HCT116 (cell line): Measurements from ENCODE around the gene TMOD3. TPM values are rescaled to one million over a fixed set of nuclear protein-coding genes. Genes with fewer than 3 reads are reported as not detected.

Source experiments
- ATAC-seq: fragments of 200-7000 bp; cut with Tn5 transposase; 2 replicates; pipeline ENCODE4 v1.9.1; 2020; ENCODE audit warnings: mild to moderate bottlenecking, moderate library complexity
- BruUV-seq: library from RNA; stranded (reverse); fragments of 400-500 nt; replicated peaks from 2 replicates; lab custom pipeline; 2021; lab: Mats Ljungman, UMichigan
- CTCF ChIA-PET: fragments of 300-600 bp; sonication (Branson Sonifier 250); formaldehyde crosslinking; loops from one replicate; lab custom pipeline; 2021; ENCODE audit warnings: antibody characterized with exemption; lab: Charles Lee
- POLR2A ChIA-PET: fragments of 300-600, 350-600 bp; sonication (Branson Sonifier 250); formaldehyde crosslinking; loops from one replicate; lab custom pipeline; 2021; ENCODE audit warnings: antibody characterized with exemption; lab: Charles Lee
- RAD21 ChIA-PET, 2 experiments: fragments of 300-600 bp; sonication (Branson Sonifier 250); formaldehyde crosslinking; loops; one replicate each; lab custom pipeline; 2023; ENCODE audit warnings: low total read pairs in 2 of 2; ENCODE audit not compliant: uncharacterized antibody in 2 of 2, unreplicated experiment in 2 of 2, low non-redundant PET in 1 of 2; lab: Charles Lee
- DNase-seq: peaks from one replicate; pipeline ENCODE4 v3.0.0-alpha.2; 2010; ENCODE audit warnings: low read depth, low spot score
- H2AFZ ChIP-seq: fragments of 200-600 bp; shearing (Covaris generic), sonication (generic); 2 replicates; pipeline ENCODE4 v1.6.1; 2017; ENCODE audit warnings: low read depth, mixed run types, mixed read lengths, antibody characterized with exemption, low read length; ENCODE audit not compliant: poor library complexity, severe bottlenecking
- H3K27ac ChIP-seq: 2 replicates; pipeline ENCODE4 v1.5.1; 2012; ENCODE audit warnings: low read depth, low read length
- H3K27me3 ChIP-seq: fragments of 200-600 bp; sonication (generic); 2 replicates; pipeline ENCODE4 v1.6.1; 2016; ENCODE audit warnings: mixed run types, low read length, mixed read lengths; ENCODE audit not compliant: insufficient read depth
- H3K36me3 ChIP-seq, 2 experiments: fragments of 200-500 bp in 1 of 2; fragments of 200-600 bp in 1 of 2; sonication (Bioruptor generic) in 1 of 2; sonication (generic) in 1 of 2; 2 replicates each; pipeline versions ENCODE4 v1.5.1 to v1.6.1; 2014 to 2016; ENCODE audit warnings: low read length in 2 of 2, inconsistent platforms in 1 of 2, mixed read lengths in 1 of 2, mixed run types in 1 of 2; ENCODE audit not compliant: insufficient read depth in 2 of 2, control insufficient read depth in 1 of 2
- H3K4me1 ChIP-seq, 2 experiments: fragments of 200-600 bp in 1 of 2; sonication (generic) in 1 of 2; 2 replicates each; pipeline versions ENCODE4 v1.5.1 to v1.6.1; 2012 to 2017; ENCODE audit warnings: low read length in 2 of 2, inconsistent platforms in 1 of 2, mild to moderate bottlenecking in 1 of 2, mixed read lengths in 1 of 2, mixed run types in 1 of 2, moderate library complexity in 1 of 2; ENCODE audit not compliant: insufficient read depth in 2 of 2, control insufficient read depth in 1 of 2
- H3K4me2 ChIP-seq: fragments of 200-600 bp; sonication (generic); 2 replicates; pipeline ENCODE4 v1.6.1; 2017; ENCODE audit warnings: mixed run types, low read length, mixed read lengths
- H3K4me3 ChIP-seq, 2 experiments: fragments of 200-600 bp in 1 of 2; sonication (generic) in 1 of 2; replicated peaks in 1 of 2; 2 replicates each; pipeline ENCODE4 v1.5.1; 2011 to 2016; ENCODE audit warnings: low read length in 2 of 2, control low read depth in 1 of 2, low read depth in 1 of 2, mild to moderate bottlenecking in 1 of 2, mixed read lengths in 1 of 2, mixed run types in 1 of 2
- H3K79me2 ChIP-seq: fragments of 200-600 bp; sonication (generic); 2 replicates; pipeline ENCODE4 v1.6.1; 2017; ENCODE audit warnings: mild to moderate bottlenecking, mixed run types, low read length, moderate library complexity, mixed read lengths; ENCODE audit not compliant: insufficient read depth
- H3K9ac ChIP-seq: fragments of 200-600 bp; sonication (generic); 2 replicates; pipeline ENCODE4 v1.6.1; 2016; ENCODE audit warnings: low read length, mixed read lengths
- H3K9me2 ChIP-seq: fragments of 200-600 bp; sonication (generic), shearing (Covaris generic); 2 replicates; pipeline ENCODE4 v1.6.1; 2017; ENCODE audit warnings: mixed run types, mild to moderate bottlenecking, moderate library complexity; ENCODE audit not compliant: insufficient read depth
- H3K9me3 ChIP-seq, 2 experiments: fragments of 200-500 bp in 1 of 2; fragments of 200-600 bp in 1 of 2; sonication (Bioruptor generic) in 1 of 2; sonication (generic) in 1 of 2; 2 replicates each; pipeline ENCODE4 v1.6.1; 2014 to 2017; ENCODE audit warnings: low read length in 2 of 2, mixed read lengths in 2 of 2, inconsistent platforms in 1 of 2, low read depth in 1 of 2, mild to moderate bottlenecking in 1 of 2, mixed run types in 1 of 2, moderate library complexity in 1 of 2; ENCODE audit not compliant: control insufficient read depth in 1 of 2, insufficient read depth in 1 of 2
- H4K20me1 ChIP-seq: fragments of 200-600 bp; sonication (generic), shearing (Covaris generic); 2 replicates; pipeline ENCODE4 v1.6.1; 2017; ENCODE audit warnings: mixed run types, mild to moderate bottlenecking, moderate library complexity; ENCODE audit not compliant: insufficient read depth
- ATF3 ChIP-seq: IDR thresholded peaks from 2 replicates; pipeline ENCODE4 v1.6.1; 2012
- CBX3 ChIP-seq: IDR thresholded peaks from 2 replicates; pipeline ENCODE4 v1.6.1; 2012; ENCODE audit warnings: low read depth
- CTCF ChIP-seq, 3 experiments: fragments of 200-600 bp in 1 of 3; sonication (generic) in 1 of 3; IDR thresholded peaks in 2 of 3; conservative IDR thresholded peaks in 1 of 3; 2 replicates each; pipeline ENCODE4 v1.5.1; 2012 to 2017; ENCODE audit warnings: low read depth in 2 of 3, low read length in 2 of 3, antibody characterized with exemption in 1 of 3, borderline replicate concordance in 1 of 3, control low read depth in 1 of 3, mild to moderate bottlenecking in 1 of 3, mixed read lengths in 1 of 3, mixed run types in 1 of 3, moderate library complexity in 1 of 3; ENCODE audit not compliant: insufficient read depth in 1 of 3
- EGR1 ChIP-seq: IDR thresholded peaks from 2 replicates; pipeline ENCODE4 v1.6.1; 2012; ENCODE audit warnings: low read depth
- EZH2 ChIP-seq: fragments of 200-600 bp; sonication (generic); IDR thresholded peaks from 2 replicates; pipeline ENCODE4 v1.6.1; 2017; ENCODE audit warnings: antibody characterized with exemption, mixed run types
- FOSL1 ChIP-seq: IDR thresholded peaks from 2 replicates; pipeline ENCODE4 v1.6.1; 2012; ENCODE audit warnings: low read depth
- JUND ChIP-seq: IDR thresholded peaks from 2 replicates; pipeline ENCODE4 v1.6.1; 2012
- MAX ChIP-seq: IDR thresholded peaks from 2 replicates; pipeline ENCODE4 v1.6.1; 2012
- POLR2AphosphoS5 ChIP-seq: IDR thresholded peaks from 2 replicates; pipeline ENCODE4 v1.6.1; 2011; ENCODE audit warnings: mild to moderate bottlenecking, low read depth, low read length, moderate library complexity
- SIN3A ChIP-seq: IDR thresholded peaks from 2 replicates; pipeline ENCODE4 v1.6.1; 2012; ENCODE audit warnings: low read depth
- SP1 ChIP-seq: IDR thresholded peaks from 2 replicates; pipeline ENCODE4 v1.6.1; 2012; ENCODE audit warnings: low read depth
- SRF ChIP-seq: IDR thresholded peaks from 2 replicates; pipeline ENCODE4 v1.6.1; 2012; ENCODE audit warnings: low read depth
- YY1 ChIP-seq: IDR thresholded peaks from 2 replicates; pipeline ENCODE4 v1.6.1; 2011; ENCODE audit warnings: low read length, low read depth, moderate library complexity, mild to moderate bottlenecking; ENCODE audit not compliant: insufficient replicate concordance; ENCODE audit errors: extremely low read depth
- ZFX ChIP-seq: fragments of 450-650 bp; IDR thresholded peaks from 2 replicates; pipeline ENCODE4 v1.6.1; 2017
- intact Hi-C: fragments of 100-400 bp; cut with micrococcal nuclease; formaldehyde crosslinking; loops from 2 replicates; pipeline ENCODE4 v1.10.0; 2022
- total RNA-seq: library from RNA; stranded (reverse); gene quantifications from one replicate; pipeline ENCODE4 v1.2.1, GENCODE V29; 2021; ENCODE audit not compliant: unreplicated experiment

Gene TMOD3
- total RNA-seq, 1 experiment from 2014 or later: 78.8 TPM

GRCh38 chr15:51904421-51904820 is 75.0 kb downstream of the TMOD3 start:
- no TSS peak for BruUV-seq
- Histone ChIP-seq H3K9me3 (no peaks in the 10 kb centered on the region), H3K9ac (no peak overlapping the region), H3K9me2 (no peaks in the 10 kb centered on the region), H3K4me1 (peaks cover 31 to 32% of the 10 kb centered on the region in 2 experiments), H3K4me2 (no peak overlapping the region), H4K20me1 (peaks cover 7% of the 10 kb centered on the region), H3K79me2 (peaks cover 4% of the 10 kb centered on the region; the same call in 1 of the 2 replicates), H3K27me3 (no peaks in the 10 kb centered on the region), H3K36me3 (peaks cover 17 to 32% of the 10 kb centered on the region in 2 experiments; a peak in 3 of 4 replicates), H3K27ac (0 out of 2 replicates have a peak overlapping the region, but pooled peaks have one; percentile 5), H3K4me3 (no peak overlapping the region), H2AFZ (no peak overlapping the region)
- ChIA-PET RAD21 (no interaction called here), POLR2A (no interaction called here), CTCF (interaction anchor here (0.5 to 3.5 kb wide), 3 partner anchors 13 to 32 kb away, joined by 4 to 22 read pairs (median 6); no protein-coding TSS in a partner anchor)
- no peak for DNase-seq
- ATAC-seq: no peak
- intact Hi-C loops: no loop called here
- TF ChIP-seq POLR2AphosphoS5: no peak
- no peak for TF ChIP-seq SRF
- no peak for TF ChIP-seq CBX3
- no peak for TF ChIP-seq EGR1
- no peak for TF ChIP-seq JUND
- TF ChIP-seq CTCF (IDR thresholded peaks at IDR 0.05 in 2 of 3, conservative IDR thresholded peaks at IDR 0.05 in 1 of 3; ENCODE audit: borderline replicate concordance in 1 of 3, insufficient read depth in 1 of 3, low read depth in 2 of 3, low read length in 2 of 3): no peak
- no peak for TF ChIP-seq ATF3
- TF ChIP-seq YY1: no peak
- TF ChIP-seq MAX: no peak
- no peak for TF ChIP-seq SP1
- TF ChIP-seq FOSL1: no peak
- no peak for TF ChIP-seq EZH2
- TF ChIP-seq ZFX: no peak
- TF ChIP-seq SIN3A: no peak
